BLaER1 (cell line): ENCODE results near the gene DLGAP1.

Source experiments
- H3K27ac ChIP-seq: shearing (Covaris generic); formaldehyde crosslinking; 2 replicates; pipeline ENCODE4 v1.8.1; 2022
- H3K27me3 ChIP-seq: shearing (Covaris generic); formaldehyde crosslinking; 2 replicates; pipeline ENCODE4 v1.8.1; 2022
- H3K36me3 ChIP-seq: shearing (Covaris generic); formaldehyde crosslinking; 2 replicates; pipeline ENCODE4 v1.8.1; 2022
- H3K4me1 ChIP-seq: shearing (Covaris generic); formaldehyde crosslinking; 2 replicates; pipeline ENCODE4 v1.8.1; 2022
- H3K4me2 ChIP-seq: shearing (Covaris generic); formaldehyde crosslinking; 2 replicates; pipeline ENCODE4 v1.8.1; 2022
- H3K4me3 ChIP-seq: shearing (Covaris generic); formaldehyde crosslinking; 2 replicates; pipeline ENCODE4 v1.8.1; 2022
- H3K9ac ChIP-seq: shearing (Covaris generic); formaldehyde crosslinking; 2 replicates; pipeline ENCODE4 v1.8.1; 2022
- H3K9me3 ChIP-seq: shearing (Covaris generic); formaldehyde crosslinking; 2 replicates; pipeline ENCODE4 v1.8.1; 2022
- H4K20me1 ChIP-seq: shearing (Covaris generic); formaldehyde crosslinking; 2 replicates; pipeline ENCODE4 v1.8.1; 2022
- Cebpa-rat ChIP-seq: shearing (Covaris generic); IDR thresholded peaks from 2 replicates; pipeline ENCODE4 v1.8.1; 2022

Gene DLGAP1

DNA sequence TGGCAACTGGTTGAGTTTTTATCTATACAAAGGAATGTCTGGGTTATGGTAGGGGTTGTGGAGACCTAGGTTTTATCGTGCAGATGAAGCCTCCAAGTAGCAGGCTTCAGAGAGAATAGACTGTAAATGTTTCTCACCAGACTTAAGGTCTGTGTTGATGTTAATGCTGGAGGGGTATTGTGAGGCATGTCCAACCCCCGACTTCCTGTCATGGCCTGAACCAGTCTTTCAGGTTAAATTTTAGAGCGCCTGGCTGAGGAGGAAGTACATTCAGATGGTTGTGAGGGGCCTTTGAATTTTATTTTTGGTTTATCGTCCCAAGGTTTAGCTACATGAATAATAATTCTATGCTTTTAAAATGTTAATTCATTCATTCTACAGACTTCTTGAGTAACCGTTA is 435.1 kb downstream of the DLGAP1 start:
- H3K27ac ChIP-seq: no peak overlapping the region

DNA sequence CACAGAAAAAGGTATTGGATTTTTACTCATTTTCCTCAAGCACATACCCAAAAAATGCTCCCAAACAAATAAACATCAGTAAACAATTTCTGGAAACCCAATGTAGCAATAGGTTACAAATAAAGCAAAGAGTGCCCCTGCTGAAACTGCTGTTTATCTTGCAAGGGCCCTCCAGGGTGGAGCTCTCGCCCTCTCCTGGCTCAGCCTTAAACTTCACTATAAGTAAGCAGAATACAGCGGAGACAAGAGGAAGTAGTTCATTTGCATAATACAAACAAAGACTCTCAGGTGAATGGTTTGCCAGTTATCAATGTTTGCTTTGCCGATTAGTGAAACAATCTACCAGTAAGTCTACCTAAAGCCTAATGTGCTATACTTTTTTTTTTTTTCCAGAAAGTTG is 437.6 kb downstream of the DLGAP1 start:
- Histone ChIP-seq H3K27ac (no peak overlapping the region), H3K27me3 (no peaks in the 10 kb centered on the region), H4K20me1 (no peaks in the 10 kb centered on the region), H3K9me3 (no peaks in the 10 kb centered on the region), H3K4me3 (no peak overlapping the region), H3K36me3 (no peaks in the 10 kb centered on the region), H3K9ac (no peak overlapping the region), H3K4me2 (no peak overlapping the region), H3K4me1 (no peaks in the 10 kb centered on the region)
- no peak for TF ChIP-seq Cebpa-rat

More for the DNA sequence above, 435.1 kb downstream of the DLGAP1 start:
- H3K4me1 ChIP-seq: no peaks in the 10 kb centered on the region
- H3K9ac ChIP-seq: no peak overlapping the region
- no peak overlapping the region for H3K4me2 ChIP-seq
- no peaks in the 10 kb centered on the region for H4K20me1 ChIP-seq
- no peaks in the 10 kb centered on the region for H3K9me3 ChIP-seq
- TF ChIP-seq Cebpa-rat: no peak
- H3K27me3 ChIP-seq: no peaks in the 10 kb centered on the region
- no peak overlapping the region for H3K4me3 ChIP-seq
- no peaks in the 10 kb centered on the region for H3K36me3 ChIP-seq

DNA sequence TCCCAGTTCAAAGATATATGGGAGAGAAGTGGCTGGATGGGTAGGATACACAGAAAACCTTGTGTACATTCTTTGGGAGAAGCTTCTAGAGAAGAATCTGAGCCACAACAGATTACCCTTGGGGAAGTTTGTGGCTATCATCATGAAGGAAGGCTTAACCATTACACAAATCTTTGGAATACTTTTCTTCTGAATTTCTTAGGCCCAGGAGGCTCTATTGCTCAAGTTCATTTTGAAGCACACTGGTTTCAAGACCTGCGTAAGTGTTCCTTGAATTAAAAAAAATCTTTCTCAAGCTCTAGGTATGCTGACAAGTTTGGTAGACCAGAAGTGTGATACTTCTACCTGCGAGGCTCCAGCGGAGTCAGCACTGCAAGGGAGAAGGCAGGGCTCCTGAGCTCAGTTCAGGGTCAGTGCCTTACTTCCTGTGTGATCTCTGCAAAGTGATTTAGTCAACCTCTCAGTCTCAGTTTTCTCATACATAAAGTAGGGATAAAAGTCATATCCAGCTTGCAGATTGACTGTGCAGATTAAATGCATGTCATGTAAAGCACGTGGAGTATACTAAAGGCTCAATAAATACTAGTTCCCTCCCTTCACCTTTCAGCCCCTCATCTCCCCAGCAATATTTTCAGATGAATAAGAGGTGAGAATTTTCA is 438.6 kb downstream of the DLGAP1 start:
- H3K4me2 ChIP-seq: no peak overlapping the region
- H3K4me1 ChIP-seq: no peaks in the 10 kb centered on the region
- H3K4me3 ChIP-seq: no peak overlapping the region
- H3K36me3 ChIP-seq: no peaks in the 10 kb centered on the region
- H3K27ac ChIP-seq: no peak overlapping the region
- no peak overlapping the region for H3K9ac ChIP-seq
- H4K20me1 ChIP-seq: no peaks in the 10 kb centered on the region
- no peaks in the 10 kb centered on the region for H3K9me3 ChIP-seq
- H3K27me3 ChIP-seq: no peaks in the 10 kb centered on the region
- TF ChIP-seq Cebpa-rat: no peak

- Histone ChIP-seq H3K4me3 (no peak overlapping the region), H3K4me2 (no peak overlapping the region), H3K27ac (no peak overlapping the region), H3K4me1 (no peaks in the 10 kb centered on the region), H3K9ac (no peak overlapping the region), H3K9me3 (no peaks in the 10 kb centered on the region), H3K27me3 (no peaks in the 10 kb centered on the region), H3K36me3 (no peaks in the 10 kb centered on the region), H4K20me1 (no peaks in the 10 kb centered on the region)
- no peak for TF ChIP-seq Cebpa-rat
Measured at GRCh38 chr18:4007846-4008245, 447.3 kb downstream of the DLGAP1 start.

GRCh38 chr18:4004183-4004829 is 450.8 kb downstream of the DLGAP1 start:
- H4K20me1 ChIP-seq: no peaks in the 10 kb centered on the region
- H3K36me3 ChIP-seq: no peaks in the 10 kb centered on the region
- no peak overlapping the region for H3K27ac ChIP-seq
- H3K4me3 ChIP-seq: no peak overlapping the region
- H3K27me3 ChIP-seq: no peaks in the 10 kb centered on the region
- H3K9ac ChIP-seq: no peak overlapping the region
- H3K9me3 ChIP-seq: no peaks in the 10 kb centered on the region
- H3K4me2 ChIP-seq: no peak overlapping the region
- TF ChIP-seq Cebpa-rat: no peak
- H3K4me1 ChIP-seq: no peaks in the 10 kb centered on the region

DNA sequence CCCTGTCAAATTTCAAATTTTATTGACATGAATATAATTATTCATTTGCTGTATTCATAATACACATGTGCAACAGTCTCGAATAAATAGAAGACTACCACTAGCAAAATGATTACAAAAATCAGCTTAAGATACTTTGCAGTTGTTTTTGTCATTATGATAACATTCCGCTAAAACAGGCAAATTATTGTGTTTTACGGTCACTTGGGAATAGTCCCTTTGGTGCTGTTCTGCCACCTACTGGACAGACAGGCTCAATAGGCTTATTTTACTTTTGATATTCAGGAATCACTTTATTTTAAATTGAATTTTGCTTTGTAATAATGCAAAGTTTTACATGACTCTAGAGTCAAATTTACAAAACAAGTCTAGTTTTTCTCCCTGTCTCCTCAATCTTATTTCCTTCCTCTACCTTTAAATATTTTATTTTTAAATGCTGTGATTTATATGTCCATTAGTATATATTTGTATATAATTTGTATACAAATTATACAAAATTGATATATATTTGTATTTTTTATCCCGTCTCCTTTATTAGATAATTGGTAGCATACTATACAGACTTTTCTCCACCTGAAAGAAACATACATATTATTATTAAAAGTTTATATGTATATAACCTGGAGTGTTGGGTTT is 456.3 kb downstream of the DLGAP1 start:
- Histone ChIP-seq H3K9ac (no peak overlapping the region), H3K4me3 (no peak overlapping the region), H3K4me2 (no peak overlapping the region), H3K9me3 (no peaks in the 10 kb centered on the region), H3K4me1 (no peaks in the 10 kb centered on the region), H3K27ac (no peak overlapping the region), H4K20me1 (no peaks in the 10 kb centered on the region), H3K36me3 (no peaks in the 10 kb centered on the region), H3K27me3 (no peaks in the 10 kb centered on the region)
- no peak for TF ChIP-seq Cebpa-rat

DNA sequence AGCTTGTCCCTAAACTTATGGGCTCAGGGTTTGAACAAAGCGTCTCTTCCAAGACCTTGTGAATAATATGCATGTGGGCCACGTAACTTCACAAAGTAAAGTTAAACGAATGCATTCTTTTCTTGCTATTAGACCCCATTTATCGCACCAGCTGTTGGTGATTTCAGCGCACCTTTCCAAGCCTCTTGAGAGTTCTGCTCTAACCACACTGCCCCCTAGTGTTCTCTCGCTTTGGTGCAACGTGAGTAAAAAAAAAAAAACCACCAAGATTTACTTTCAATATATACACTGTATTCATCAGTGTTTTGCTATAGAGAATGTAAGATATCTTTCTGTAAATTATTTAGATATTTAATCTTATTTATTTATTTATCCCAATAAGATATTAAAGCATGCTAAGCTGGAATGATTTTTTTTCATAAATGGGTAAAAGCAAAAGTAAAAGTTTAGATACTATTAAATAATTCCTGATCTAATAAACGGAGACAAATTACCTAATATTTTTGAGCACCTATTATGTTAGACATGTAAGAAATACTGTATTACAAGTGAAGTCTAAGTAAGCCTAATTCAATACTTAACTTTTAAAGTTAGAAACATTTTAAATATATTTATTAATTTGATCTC is 459.5 kb downstream of the DLGAP1 start:
- Histone ChIP-seq H3K27ac (no peak overlapping the region), H4K20me1 (no peaks in the 10 kb centered on the region), H3K4me2 (no peak overlapping the region), H3K9ac (no peak overlapping the region), H3K4me3 (no peak overlapping the region), H3K4me1 (no peaks in the 10 kb centered on the region), H3K36me3 (no peaks in the 10 kb centered on the region), H3K9me3 (no peaks in the 10 kb centered on the region), H3K27me3 (no peaks in the 10 kb centered on the region)
- TF ChIP-seq Cebpa-rat: no peak

DNA sequence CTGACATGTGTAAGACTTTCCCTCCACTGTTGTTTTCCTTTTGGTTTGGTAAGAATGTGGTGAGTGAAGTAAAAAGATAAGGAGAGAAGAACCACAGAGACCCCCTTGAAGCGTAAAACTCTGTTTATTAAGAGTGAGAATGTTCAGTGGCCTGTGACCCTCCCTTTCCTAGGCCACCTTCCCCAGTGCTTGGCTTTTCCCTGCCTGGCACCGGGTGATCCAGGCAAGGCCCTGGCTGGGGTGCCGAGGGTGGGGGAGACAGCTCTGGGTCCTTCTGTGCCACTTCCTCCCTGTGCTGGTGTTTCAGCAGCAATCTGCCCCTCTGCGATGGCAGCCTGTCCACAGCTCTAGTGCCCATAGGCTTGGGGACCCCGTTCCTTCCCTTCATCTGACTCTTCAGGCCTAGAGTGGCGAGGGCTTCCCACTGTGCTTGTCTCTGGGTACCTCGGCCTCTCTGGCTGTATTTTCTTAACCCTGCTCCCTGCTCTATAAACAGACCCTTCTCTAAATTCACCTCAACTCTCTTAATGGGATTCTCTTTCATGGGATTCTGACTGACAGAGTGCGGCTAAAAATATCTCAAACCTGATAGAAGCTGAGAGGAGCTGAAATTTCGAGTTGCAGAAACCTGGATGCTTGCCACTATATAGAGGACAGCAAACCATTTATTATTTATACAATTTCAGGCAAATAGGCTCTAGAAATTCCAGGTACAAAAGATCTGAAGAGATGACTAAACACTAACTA is 461.0 kb downstream of the DLGAP1 start:
- Histone ChIP-seq H3K9ac (no peak overlapping the region), H3K27ac (no peak overlapping the region), H3K4me1 (no peaks in the 10 kb centered on the region), H3K4me3 (no peak overlapping the region), H3K4me2 (no peak overlapping the region), H3K27me3 (no peaks in the 10 kb centered on the region), H3K9me3 (no peaks in the 10 kb centered on the region; the same call in 1 of the 2 replicates), H4K20me1 (no peaks in the 10 kb centered on the region), H3K36me3 (no peaks in the 10 kb centered on the region)
- no peak for TF ChIP-seq Cebpa-rat

- no peaks in the 10 kb centered on the region for H3K36me3 ChIP-seq
- H3K4me1 ChIP-seq: peaks cover 5% of the 10 kb centered on the region; the same call in 1 of the 2 replicates
- H3K4me3 ChIP-seq: no peak overlapping the region
- H3K9ac ChIP-seq: no peak overlapping the region
- no peak overlapping the region for H3K27ac ChIP-seq
- H3K9me3 ChIP-seq: no peaks in the 10 kb centered on the region; the same call in 1 of the 2 replicates
- H4K20me1 ChIP-seq: no peaks in the 10 kb centered on the region
- H3K27me3 ChIP-seq: no peaks in the 10 kb centered on the region
- no peak overlapping the region for H3K4me2 ChIP-seq
- no peak for TF ChIP-seq Cebpa-rat
Measured at GRCh38 chr18:3985664-3986063, 469.4 kb downstream of the DLGAP1 start.
